NCI-H1092 treated with DMSO at 0.1 percent for 48 hours (cell line): Measurements from ENCODE around the gene RSL24D1.

ENCODE experiments used
- DNase-seq: peaks from one replicate; lab custom pipeline; 2025; lab: John Stamatoyannopoulos, UW

Gene RSL24D1

GRCh38 chr15:55196458-55197361 lies at the start of gene RSL24D1:
Gene RSL24D1, minus strand, starts transcription at chr15:55196941. Its CDS starts 51 bp downstream, at chr15:55196890.
- DNase-seq, result peak; percentile 92

- no peak for DNase-seq
Observed at GRCh38 chr15:55245059-55245458, 48.3 kb upstream of the RSL24D1 start.

GRCh38 chr15:55241891-55242290 lies 45.1 kb upstream of the RSL24D1 start:
- no peak for DNase-seq

- no peak for DNase-seq
Observed at GRCh38 chr15:55241186-55241585, 44.4 kb upstream of the RSL24D1 start.

GRCh38 chr15:55240125-55240760 lies 43.5 kb upstream of the RSL24D1 start:
- DNase-seq, result no peak

- DNase-seq, result no peak
Observed at GRCh38 chr15:55239440-55240124, 42.8 kb upstream of the RSL24D1 start.

- no peak for DNase-seq
Observed at GRCh38 chr15:55238877-55239276, 42.1 kb upstream of the RSL24D1 start.

GRCh38 chr15:55237219-55238130 lies 40.7 kb upstream of the RSL24D1 start:
- no peak for DNase-seq

- no peak for DNase-seq
Observed at GRCh38 chr15:55235546-55236036, 38.9 kb upstream of the RSL24D1 start.

GRCh38 chr15:55234800-55235104 lies 38.0 kb upstream of the RSL24D1 start:
- DNase-seq, result no peak

- DNase-seq, result no peak
Observed at GRCh38 chr15:55234104-55234799, 37.5 kb upstream of the RSL24D1 start.

GRCh38 chr15:55231455-55231854 lies 34.7 kb upstream of the RSL24D1 start:
- no peak for DNase-seq

GRCh38 chr15:55230953-55231352 lies 34.2 kb upstream of the RSL24D1 start:
- no peak for DNase-seq

GRCh38 chr15:55230051-55230670 lies 33.4 kb upstream of the RSL24D1 start:
- DNase-seq, result no peak

- DNase-seq, result no peak
Observed at GRCh38 chr15:55226127-55226526, 29.4 kb upstream of the RSL24D1 start.

GRCh38 chr15:55224892-55225291 lies 28.2 kb upstream of the RSL24D1 start:
- no peak for DNase-seq

GRCh38 chr15:55222588-55222987 lies 25.8 kb upstream of the RSL24D1 start:
- DNase-seq, result no peak

GRCh38 chr15:55221090-55222011 lies 24.6 kb upstream of the RSL24D1 start:
- no peak for DNase-seq

GRCh38 chr15:55220606-55221005 lies 23.9 kb upstream of the RSL24D1 start:
- DNase-seq, result no peak
